Activated naive CD4-positive, alpha-beta T cell treated with Interleukin-2 at 50 U/mL for 16 hours (primary cell): ENCODE results near the gene GALK1.
"Not testable (repeated sequence)": the region's sequence is repeated elsewhere in the genome, so short reads cannot be mapped to it uniquely, and the experiment has no call there.

ENCODE experiments used
- DNase-seq: peaks from one replicate; pipeline ENCODE4 v3.0.0-alpha.2; 2020

GALK1 gene

GRCh38 chr17:75763613-75764416 is 1.2 kb downstream of the GALK1 start:
- no peak for DNase-seq

DNA sequence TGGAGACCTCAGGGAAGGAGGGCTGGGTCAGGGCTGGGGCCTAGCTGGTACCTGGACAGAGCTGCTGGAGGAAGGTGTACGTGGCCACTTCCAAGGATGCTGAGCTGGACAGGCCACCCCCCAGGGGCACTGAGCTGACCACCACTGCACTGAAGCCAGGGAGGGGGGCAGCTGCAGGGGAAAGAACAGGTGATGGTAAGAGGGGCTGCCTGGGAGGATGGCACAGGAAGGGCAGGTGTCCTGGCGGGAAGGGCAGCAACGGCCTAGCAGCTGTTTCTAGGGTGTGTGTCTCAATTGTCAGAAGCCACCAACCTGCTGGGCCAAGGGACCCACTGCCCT is 1.8 kb downstream of the GALK1 start:
- no peak for DNase-seq

DNA sequence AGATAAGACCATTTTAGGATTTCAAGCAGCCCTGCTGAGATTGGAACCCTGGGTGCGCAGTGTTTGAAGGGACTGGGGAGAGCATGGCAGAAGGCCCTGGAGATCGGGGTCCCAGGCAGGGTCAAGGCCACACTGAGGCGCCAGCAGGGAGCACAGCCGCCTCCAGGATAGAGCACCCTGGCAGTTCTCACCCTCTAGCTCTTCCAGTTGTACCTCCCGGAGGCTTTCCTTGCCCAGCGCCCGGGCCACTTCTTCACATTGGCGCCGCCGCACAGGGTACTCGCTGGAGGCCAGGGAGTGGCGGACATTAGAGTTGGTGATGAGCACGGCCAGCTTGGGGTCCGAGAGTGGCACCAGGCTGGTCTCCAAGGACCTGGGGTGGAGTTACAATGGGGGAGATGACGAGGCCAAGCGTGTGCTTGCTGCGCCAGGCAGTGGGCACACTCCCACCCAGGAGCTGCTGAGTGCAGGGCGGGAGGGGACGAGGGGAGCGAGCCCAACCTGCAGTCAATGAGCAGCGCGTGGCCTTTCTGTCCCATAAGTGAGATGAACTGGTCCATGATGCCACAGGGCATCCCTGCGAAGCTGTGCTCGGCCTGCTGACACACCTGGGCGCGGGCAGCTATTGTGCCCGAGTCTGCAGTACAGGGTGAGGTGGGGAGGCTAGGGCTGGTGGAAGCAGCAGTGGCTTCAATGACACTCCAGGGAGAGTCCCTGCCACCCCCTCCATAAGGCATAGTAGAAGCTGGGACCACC is 2.3 kb downstream of the GALK1 start:
- DNase-seq = no peak

GRCh38 chr17:75759978-75760640 is 4.9 kb downstream of the GALK1 start:
- not testable (repeated sequence) for DNase-seq

GRCh38 chr17:75759457-75759856 is 5.5 kb downstream of the GALK1 start:
- DNase-seq = no peak

GRCh38 chr17:75758131-75758905 is 6.7 kb downstream of the GALK1 start:
- DNase-seq = no peak

DNA sequence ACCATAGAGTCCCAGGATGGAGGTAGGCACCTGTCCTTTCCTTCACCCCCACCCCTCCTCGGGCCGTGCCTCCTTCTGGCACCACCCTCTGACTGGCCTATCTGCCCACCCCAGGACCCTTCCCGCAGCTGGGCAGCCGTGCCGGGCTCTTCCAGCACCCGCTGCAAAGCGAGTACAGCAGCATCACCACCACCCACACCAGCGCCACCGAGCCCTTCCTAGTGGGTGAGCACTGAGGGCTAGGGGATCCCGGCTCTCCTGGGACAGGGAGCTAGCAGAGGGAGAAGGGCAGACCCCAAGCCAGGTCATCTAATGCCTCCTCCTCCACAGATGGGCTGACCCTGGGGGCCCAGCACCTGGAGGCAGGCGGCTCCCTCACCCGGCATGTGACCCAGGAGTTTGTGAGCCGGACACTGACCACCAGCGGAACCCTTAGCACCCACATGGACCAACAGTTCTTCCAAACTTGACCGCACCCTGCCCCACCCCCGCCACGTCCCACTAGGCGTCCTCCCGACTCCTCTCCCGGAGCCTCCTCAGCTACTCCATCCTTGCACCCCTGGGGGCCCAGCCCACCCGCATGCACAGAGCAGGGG is 7.8 kb downstream of the GALK1 start:
- no peak for DNase-seq

GRCh38 chr17:75756451-75757085 is 8.4 kb downstream of the GALK1 start:
- DNase-seq = no peak

DNA sequence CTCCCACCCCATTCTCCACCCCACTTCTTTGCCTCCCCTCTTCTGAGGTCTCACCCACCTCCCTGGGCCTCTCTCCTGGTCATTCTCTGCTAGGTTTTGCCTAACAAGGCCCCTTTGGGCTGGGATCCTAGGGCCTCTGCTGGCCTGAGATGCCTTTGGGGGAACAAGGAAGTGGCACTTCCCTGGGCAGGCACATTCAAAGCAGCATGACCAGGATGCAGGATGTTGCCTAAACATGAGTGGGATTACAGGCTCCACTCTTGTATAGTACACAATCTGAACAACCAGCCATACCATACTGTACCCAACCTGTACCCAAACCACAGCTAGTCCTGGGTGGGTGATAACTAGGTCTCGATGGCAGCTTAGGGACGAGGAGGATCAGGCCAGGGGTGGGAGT is 9.0 kb downstream of the GALK1 start:
- DNase-seq = no peak

- no peak for DNase-seq
Observed at GRCh38 chr17:75755205-75755901, 9.6 kb downstream of the GALK1 start.

GRCh38 chr17:75754378-75755204 is 10.4 kb downstream of the GALK1 start:
- no peak for DNase-seq

GRCh38 chr17:75753514-75754377 is 11.2 kb downstream of the GALK1 start:
- DNase-seq = peak; percentile 73

DNA sequence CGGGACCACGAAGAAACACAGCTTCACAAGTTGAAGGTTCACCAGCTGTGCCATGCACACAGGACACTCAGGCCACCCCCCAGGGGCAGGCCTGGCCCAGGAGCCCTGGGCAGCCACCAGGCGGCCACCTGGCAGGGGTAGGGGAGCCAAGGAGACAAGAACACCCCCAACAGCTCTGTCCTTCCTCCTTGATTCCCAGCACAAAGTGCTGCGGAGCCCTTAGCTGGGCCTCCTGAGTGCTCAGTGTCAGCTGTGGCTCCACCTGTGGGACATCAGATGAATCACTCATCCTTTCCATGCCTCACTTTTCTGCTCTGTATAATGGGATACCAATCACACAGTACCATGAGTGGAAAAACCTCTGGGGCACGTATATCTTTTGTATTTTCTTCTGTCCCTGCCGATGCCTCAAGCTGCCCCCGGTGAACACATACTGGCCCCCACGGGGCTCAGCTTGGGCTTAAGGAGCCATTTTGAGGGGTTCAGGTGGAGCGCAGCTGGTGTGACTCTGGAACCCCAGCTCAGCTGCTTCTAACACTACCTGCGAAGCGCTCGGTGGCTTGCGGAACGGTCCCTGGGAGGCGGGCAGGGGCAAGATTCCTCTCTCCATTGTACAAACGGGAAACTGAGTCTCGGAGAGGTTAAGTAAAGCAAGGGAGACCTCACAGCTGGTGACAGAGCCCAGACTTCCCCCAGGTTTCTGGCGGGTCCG is 12.0 kb downstream of the GALK1 start:
- DNase-seq = no peak

DNA sequence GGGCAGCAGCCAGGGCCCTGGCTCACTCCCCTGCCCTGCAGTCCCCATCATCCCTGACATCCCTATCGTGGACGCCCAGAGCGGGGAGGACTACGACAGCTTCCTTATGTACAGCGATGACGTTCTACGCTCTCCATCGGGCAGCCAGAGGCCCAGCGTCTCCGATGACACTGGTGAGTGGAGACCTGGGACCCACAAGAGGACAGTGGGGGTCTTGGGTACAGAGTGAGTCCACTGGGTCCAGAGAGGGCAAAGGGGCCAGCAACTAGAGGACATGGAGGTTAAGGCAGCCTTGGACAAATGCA is 12.6 kb downstream of the GALK1 start:
- no peak for DNase-seq

DNA sequence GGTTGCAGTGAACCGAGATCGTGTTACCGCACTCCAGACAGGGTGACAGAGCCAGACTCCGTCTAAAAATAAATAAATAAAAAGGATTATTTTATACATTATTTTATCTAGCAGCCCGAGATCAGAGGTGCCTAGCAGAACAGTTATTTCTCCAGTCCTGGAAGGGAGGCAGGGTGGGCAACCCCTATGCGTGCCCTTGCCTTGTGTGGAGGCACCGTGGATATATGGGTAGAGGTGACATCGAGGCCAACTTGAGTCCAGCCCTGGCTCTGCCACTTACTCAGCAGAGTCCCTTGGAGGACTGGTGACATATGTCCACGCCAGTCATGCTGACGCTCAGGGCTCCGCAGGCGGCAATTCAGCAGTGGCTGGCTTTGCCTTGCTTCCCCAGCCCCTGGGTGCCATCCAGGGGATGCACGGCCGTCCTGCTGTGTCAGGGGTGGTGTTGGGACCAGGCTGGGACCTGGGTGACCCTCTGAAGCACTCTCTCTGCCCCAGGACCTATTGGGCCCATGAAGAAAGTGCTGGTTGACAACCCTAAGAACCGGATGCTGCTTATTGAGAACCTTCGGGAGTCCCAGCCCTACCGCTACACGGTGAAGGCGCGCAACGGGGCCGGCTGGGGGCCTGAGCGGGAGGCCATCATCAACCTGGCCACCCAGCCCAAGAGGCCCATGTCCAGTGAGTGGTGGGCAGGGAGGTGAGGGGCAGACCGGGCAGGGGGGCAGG is 13.2 kb downstream of the GALK1 start:
- no peak for DNase-seq

GRCh38 chr17:75750661-75751423 is 14.2 kb downstream of the GALK1 start:
- DNase-seq = no peak

DNA sequence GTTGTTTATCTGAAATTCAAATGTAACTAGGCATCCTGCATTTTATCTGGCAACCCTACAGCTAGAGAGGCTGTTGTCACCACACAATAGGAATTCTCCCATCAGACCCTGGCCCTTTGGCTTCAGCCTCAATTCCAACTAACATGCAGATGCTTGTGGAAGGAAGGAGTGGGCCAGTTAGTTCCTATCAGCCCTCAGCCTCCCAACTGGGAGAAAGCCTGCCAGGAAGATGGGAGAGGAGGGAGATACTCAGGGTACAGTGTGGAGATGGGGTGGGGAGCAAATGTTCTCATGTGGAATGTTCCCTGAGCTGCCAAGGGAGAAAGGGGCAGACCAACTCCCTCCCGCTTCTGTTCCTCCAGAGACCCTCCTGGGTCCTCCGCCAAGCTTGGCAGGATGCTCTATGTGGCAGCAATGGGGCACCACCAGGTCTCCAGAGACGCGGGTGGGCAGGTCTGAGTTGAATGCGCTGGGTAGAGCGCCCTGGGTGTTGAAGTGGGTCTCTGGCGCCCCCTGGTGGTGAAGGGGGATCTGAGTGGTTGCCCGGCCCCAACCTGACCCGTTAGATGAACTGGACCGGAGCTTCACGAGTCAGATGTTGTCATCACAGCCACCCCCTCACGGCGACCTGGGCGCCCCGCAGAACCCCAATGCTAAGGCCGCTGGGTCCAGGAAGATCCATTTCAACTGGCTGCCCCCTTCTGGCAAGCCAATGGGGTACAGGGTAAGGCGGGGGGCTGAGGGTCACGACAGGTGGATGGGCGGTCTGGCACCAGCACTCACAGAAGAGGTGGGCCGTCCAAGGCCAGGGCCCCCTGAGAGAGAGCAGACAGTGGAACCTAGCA is 15.2 kb downstream of the GALK1 start:
- DNase-seq = peak; percentile 88
